HG03066 (cell line): ENCODE measurements around the gene NPIPA8.
"Not testable (repeated sequence)": the region's sequence is repeated elsewhere in the genome, so short reads cannot be mapped to it uniquely, and the experiment has no call there.

ENCODE experiments used
- ATAC-seq: cut with Tn5 transposase; IDR thresholded peaks from one replicate; pipeline ENCODE4 v1.9.1; 2021; ENCODE audit warnings: low read depth; ENCODE audit not compliant: unreplicated experiment

Gene NPIPA8

DNA sequence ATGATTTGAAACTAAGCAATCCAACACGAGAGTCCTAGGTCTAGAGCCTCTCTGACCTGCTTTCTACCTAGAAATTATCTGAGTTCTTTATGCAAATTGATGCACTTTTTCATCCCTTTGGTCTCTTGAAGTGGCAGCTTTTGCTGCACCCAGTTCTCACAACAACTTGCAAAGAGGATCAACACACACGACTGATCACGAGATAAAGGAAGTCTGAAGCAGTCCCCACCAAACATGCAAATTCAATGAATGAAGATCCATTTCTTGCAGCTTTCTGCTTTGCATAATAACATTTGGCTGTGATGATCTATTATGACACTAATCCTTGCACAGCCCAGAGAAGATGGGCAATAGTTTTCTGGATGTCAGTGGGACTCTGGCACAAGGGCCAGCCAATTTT lies 56.2 kb downstream of the NPIPA8 start:
- ATAC-seq = not testable (repeated sequence)

DNA sequence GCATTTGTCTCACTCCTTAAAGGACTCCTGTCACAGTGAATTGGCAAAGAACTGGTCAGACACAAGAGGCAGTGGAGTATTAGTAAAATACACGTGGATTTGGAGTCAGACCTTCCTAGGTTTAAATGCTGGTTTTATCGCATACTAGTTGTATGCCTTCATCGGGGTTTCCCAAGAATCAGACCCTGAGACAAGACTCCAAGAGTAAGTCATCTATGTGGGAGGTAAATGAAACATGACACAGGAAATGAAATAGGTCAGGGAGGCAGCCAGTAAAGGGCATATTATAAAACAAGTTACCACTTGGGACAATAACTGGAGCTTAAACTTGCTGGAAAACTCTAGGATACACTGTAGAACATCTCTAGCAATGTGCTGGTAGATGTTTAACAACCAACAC lies 59.8 kb downstream of the NPIPA8 start:
- ATAC-seq = not testable (repeated sequence)

GRCh38 chr16:18270171-18270570 lies 66.4 kb downstream of the NPIPA8 start:
- not testable (repeated sequence) for ATAC-seq
